Measurements from ENCODE around the gene EVI5.

- TF ChIP-seq POLR2AphosphoS2 (conservative IDR thresholded peaks at IDR 0.05; ENCODE audit: low read length): no peak
- no peak for TF ChIP-seq ELK1 (IDR thresholded peaks at IDR 0.05; ENCODE audit: low read depth, low read length)
- no peak for TF ChIP-seq CTCF (IDR thresholded peaks at IDR 0.05)
- TF ChIP-seq HDAC2 (IDR thresholded peaks at IDR 0.05): no peak
- no peak for TF ChIP-seq SMC3 (IDR thresholded peaks at IDR 0.05)
- TF ChIP-seq POLR2A (IDR thresholded peaks at IDR 0.05; ENCODE audit: low read length): no peak
- TF ChIP-seq EP300 (IDR thresholded peaks at IDR 0.05): no peak
- TF ChIP-seq JUN (IDR thresholded peaks at IDR 0.05): no peak
- no peak for TF ChIP-seq EHMT2 (IDR thresholded peaks at IDR 0.05; ENCODE audit: low read depth)
- TF ChIP-seq ZC3H11A (IDR thresholded peaks at IDR 0.05): no peak
Measured at GRCh38 chr1:92826792-92827191, 41.9 kb upstream of the EVI5 start.
